ENCODE data around the gene HSD11B1L.
"Not testable (repeated sequence)": the region's sequence is repeated elsewhere in the genome, so short reads cannot be mapped to it uniquely, and the experiment has no call there.

HSD11B1L gene

GRCh38 chr19:5703819-5704818 lies 23.3 kb downstream of the HSD11B1L start:
- no peak for DNase-seq

DNA sequence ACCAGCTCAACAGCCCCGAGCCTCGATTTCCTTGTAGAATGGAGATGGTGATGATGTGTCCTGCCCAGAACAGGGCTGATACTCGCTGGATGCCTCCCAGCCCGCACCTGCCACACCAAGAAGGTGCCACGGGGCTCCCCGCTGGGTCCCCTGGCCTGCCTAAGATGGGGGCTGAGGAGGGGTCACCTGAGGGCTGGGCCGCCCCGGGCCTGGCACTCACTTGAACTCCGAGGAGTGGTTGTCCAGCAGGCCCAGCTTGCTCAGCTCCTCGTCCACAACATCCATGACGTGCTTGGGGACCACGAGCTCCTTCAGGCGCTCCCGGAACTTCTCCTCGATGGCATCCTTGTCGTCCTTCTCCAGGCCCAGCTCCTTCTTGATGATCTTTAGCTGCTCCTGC lies 24.7 kb downstream of the HSD11B1L start:
- no peak for DNase-seq

- no peak for DNase-seq
These were observed 26.2 kb downstream of the HSD11B1L start for GRCh38 chr19:5706876-5707573.

GRCh38 chr19:5707576-5708575 lies 27.0 kb downstream of the HSD11B1L start:
- no peak for DNase-seq

DNA sequence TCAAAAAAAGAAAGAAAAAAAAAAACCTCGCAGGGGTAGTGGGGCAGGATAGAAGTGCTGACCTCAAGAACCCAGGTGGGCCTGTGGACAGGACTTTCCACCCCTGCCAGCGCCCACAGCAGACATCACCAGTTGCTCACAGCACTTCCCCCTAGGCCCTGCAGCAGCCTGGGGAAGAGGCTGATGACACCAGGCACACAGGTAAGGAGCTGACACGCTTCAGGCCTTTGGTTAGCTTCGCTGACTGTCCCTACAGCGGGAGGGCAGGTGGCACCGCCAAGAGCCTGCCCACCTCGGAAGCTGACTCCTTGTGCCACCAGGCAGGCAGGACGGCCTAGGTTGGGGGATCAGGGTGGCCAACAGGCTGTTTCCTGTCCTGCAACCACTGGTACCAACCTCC lies 30.2 kb downstream of the HSD11B1L start:
- DNase-seq, result no peak

DNA sequence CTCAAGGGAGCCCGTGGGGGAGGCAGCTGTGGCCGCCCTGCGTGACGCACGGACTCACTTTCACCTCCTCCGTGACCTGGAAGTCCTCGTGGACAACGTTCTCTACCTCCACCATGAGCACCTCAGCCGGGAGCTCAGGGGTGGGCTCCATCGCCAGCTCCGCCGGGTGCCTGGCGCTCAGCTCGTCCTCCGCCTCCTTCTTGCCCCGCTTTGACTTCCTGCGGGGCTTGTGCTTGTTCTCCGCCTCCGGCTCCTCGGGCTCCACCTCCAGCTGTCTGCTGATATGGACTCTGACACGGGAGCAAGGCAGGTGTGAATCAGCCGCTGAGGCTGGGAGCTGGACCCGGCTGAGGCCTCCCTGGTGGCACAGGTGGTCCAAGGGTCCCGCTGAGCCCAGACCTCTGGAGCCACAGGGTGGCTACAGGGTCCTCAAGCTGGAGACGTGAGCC lies 30.9 kb downstream of the HSD11B1L start:
- DNase-seq, result no peak

DNA sequence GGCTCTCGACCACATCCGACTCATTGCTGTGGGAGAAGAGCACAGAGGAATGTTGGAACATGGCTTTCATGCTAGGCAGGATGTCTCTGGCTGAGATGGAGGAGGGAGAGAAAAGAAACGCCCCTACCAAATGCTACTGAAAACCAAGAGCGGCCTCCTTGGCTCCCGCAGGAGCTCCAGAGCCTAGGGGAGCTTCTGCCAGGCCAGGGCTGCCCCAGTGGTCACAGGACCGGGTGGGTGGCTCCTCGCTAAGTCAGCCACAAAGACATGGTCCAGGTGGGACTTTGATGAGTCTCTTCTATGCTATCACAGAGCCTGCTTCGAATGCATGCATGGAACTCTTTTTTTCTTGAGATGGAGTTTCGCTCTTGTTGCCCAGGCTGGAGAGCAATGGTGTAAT lies 32.4 kb downstream of the HSD11B1L start:
- no peak for DNase-seq

GRCh38 chr19:5714816-5715215 lies 34.0 kb downstream of the HSD11B1L start:
- DNase-seq, result no peak

DNA sequence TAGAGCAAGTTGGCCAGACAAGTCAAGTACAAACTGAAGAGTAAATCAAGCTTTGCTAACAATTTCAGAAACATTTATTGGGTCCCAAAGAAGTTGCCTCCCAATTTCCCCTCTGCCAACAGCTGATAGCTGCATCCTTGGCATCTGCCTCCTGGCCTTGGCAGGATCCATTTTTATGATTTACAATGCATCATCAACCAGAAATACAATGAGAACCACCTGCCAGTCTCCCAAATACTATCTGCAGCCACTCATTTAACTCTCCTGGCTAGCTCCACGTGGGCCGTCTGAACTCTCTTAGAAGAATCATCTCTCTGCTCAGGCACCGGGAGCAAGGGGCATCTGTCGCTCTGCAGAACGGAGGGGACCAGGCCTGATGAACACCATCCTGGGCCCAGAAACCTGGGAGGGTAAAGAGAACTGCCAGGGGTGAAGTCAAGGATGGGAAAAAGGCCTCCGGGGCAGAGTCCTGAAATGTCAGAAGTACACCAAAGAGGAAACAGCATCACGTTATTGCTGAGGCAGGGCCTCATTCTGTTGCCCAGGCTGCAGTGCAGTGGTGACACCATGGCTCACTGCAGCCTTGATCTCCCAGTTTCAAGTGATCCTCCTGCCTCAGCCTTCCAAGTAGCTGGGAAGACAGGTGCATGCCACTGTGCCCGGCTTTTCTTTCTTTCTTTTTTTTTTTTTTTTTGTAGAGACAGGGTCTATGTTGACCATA lies 36.5 kb downstream of the HSD11B1L start:
- DNase-seq, result no peak

- peak; percentile 78 for DNase-seq
These were observed 37.3 kb downstream of the HSD11B1L start for GRCh38 chr19:5718037-5718578.

DNA sequence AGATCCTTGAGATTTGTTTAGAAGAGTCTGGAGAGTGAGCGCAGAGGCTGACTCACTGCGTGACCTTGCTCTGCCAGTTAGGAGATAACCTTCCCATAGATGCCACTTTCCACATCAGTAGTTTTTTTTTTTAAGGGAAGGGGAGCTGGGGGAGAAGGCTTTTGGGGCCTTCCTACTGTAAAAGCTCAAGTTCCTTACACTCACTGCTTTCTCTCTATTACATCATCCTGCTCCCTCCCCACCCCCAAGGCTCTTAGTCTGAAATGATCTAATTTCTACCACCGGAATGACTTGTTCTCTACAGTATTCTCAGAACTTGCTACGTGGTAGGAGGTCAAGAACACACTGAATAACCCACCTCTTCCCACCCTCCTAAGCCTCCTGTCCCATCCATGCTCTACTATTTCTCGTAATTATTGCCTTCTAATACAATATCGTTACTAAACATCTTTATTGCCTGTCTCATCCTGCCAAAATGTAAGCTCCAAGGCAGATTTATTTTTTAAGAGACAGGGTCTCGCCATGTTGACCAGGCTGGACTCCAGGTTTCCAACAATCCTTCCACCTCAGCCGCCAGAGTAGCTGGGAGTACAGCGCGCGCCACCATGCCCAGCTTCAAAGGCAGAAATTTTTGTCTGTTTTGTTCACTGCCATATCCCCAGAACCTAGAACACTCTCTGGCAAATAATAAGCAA lies 37.9 kb downstream of the HSD11B1L start:
- DNase-seq, result peak; percentile 79

- DNase-seq, result peak; percentile 31
These were observed 38.6 kb downstream of the HSD11B1L start for GRCh38 chr19:5719274-5719960.

DNA sequence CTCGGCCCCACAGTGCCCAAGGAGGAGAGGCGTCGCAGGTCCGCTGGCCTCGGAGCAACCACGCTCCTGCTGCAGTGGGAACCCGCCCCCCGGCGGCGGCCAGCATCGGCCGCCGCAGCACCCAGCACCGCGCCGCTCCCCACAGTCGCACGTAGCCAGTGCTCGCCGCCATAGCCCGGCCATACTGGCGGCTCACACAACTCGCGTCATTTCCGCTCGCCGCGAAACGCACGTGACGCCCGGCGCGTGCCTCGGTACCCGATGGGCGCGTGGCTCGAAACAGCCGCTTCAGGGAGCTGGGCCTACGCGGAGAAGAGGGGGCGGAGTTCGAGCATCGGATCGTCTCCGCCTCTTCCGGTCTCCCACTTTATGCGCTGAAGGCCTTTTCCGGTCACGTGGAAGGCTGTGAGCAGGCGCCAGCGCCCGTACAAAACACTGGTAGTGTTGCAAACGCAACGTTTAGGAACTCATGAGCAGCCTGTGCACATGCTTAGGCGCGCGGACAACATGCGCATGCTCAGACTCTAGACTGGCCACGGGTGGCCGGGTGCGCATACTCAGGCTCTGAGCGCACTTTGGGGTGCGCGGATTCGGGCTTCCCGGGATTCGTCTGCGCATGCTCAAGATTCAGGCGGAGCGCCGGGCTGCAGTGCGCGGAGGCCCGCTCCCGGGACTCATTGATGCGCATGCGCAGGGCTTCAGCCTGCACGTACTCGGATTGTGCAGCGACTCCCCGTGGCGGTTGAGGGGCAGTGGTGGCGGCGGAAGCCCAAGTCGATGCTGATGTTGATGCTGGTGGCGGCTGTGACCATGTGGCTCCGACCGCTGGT lies 39.3 kb downstream of the HSD11B1L start, which contains the start of the genes CATSPERD and LONP1:
TSS of gene CATSPERD (plus strand) at position 677 of the 830 bp plus-strand sequence. CDS start at position 778, 101 bp downstream.
TSS of gene LONP1 (minus strand) at position 186 of the 830 bp plus-strand sequence. CDS start at position 172, 14 bp downstream.
- peak; percentile 99 for DNase-seq

DNA sequence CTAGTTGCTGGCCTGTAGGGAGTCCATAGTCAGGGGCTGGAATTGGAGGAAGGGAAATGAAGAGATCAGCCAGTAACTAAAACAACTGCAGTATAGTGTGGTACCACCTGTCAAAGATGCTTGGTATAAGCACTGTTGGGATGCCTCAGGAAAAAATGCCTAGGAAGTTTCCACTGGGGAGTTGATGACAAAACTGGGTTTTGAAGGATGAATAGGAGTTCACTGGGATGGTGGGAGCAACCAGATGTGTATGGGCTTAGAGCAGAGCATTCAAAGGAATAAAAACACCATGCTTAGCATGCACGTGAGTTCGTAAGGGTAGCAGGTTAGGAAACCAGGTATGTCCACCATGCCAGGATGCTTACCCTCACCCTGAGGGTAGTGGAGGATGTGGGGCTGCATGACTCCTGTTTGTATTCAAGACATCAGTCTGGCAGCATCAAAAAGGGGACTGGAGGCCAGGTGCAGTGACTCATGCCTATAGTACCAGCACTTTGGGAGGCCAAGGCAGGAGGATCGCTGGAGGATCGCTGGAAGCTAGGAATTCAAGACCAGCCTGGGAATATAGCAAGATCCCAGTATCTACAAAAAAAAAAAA lies 46.7 kb downstream of the HSD11B1L start:
- no peak for DNase-seq

- DNase-seq, result not testable (repeated sequence)
These were observed 52.3 kb downstream of the HSD11B1L start for GRCh38 chr19:5733172-5733571.
